ENCODE results near the gene PLXNA3.

Gene PLXNA3

DNA sequence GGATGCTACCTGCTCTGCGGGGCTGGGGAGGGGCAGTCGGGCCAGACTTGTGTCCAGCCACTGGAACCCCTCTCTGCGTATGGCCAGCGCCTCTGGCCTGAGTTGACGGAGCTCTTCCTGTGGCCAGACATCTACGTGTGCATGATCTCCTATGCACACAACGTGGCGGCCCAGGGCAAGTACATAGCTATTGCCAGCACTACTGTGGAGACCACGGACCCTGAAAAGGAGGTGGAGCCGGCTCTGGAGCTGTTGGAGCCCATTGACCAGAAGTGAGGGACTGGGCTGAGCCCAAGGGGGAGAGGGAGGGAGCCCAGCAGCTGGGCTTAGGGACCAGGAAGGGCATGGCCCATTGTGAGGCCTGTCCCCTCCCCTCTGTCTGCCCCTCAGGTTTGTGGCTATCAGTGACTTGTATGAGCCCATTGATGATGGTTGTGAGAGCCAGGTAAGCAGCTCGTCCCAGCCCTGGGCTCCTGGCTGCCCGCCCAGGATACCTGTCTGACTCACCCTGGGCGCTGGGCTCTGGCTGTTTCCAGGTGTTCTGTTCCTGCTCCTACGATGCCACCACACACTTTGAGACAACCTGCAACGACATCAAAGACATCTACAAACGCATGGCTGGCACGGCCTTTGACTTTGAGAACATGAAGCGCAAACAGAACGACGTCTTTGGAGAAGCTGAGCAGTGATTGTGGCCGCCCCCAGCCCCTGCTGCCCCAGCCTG lies 15.9 kb upstream of the PLXNA3 start:
- TF ChIP-seq, protein P1, sequence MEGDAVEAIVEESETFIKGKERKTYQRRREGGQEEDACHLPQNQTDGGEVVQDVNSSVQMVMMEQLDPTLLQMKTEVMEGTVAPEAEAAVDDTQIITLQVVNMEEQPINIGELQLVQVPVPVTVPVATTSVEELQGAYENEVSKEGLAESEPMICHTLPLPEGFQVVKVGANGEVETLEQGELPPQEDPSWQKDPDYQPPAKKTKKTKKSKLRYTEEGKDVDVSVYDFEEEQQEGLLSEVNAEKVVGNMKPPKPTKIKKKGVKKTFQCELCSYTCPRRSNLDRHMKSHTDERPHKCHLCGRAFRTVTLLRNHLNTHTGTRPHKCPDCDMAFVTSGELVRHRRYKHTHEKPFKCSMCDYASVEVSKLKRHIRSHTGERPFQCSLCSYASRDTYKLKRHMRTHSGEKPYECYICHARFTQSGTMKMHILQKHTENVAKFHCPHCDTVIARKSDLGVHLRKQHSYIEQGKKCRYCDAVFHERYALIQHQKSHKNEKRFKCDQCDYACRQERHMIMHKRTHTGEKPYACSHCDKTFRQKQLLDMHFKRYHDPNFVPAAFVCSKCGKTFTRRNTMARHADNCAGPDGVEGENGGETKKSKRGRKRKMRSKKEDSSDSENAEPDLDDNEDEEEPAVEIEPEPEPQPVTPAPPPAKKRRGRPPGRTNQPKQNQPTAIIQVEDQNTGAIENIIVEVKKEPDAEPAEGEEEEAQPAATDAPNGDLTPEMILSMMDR (IDR thresholded peaks at IDR 0.05), result no peak
- Histone ChIP-seq H3K4me1 (peaks cover 3% of the 10 kb centered on the region), H3K4me2 (ENCODE audit: low read length) (no peak overlapping the region), H3K27ac (no peak overlapping the region), H3K27me3 (ENCODE audit: control insufficient read depth, insufficient read depth, low read length) (no peaks in the 10 kb centered on the region), H3K9ac (no peak overlapping the region), H3K36me3 (ENCODE audit: control insufficient read depth, insufficient read depth, low read length) (no peaks in the 10 kb centered on the region), H3K4me3 (ENCODE audit: low read depth, low read length) (no peak overlapping the region), H2AFZ (no peak overlapping the region), H3K9me3 (ENCODE audit: control insufficient read depth, low read length) (no peaks in the 10 kb centered on the region), H3K79me2 (peaks cover 6% of the 10 kb centered on the region)

GRCh38 chrX:154443479-154443910 lies 14.6 kb upstream of the PLXNA3 start:
- H3K9ac ChIP-seq, result no peak overlapping the region
- H3K27me3 ChIP-seq (ENCODE audit: control insufficient read depth, insufficient read depth, low read length), result no peaks in the 10 kb centered on the region
- H3K79me2 ChIP-seq, result no peaks in the 10 kb centered on the region
- H2AFZ ChIP-seq, result peak overlapping the region; percentile 3
- TF ChIP-seq, protein P1 (IDR thresholded peaks at IDR 0.05), result no peak
- no peaks in the 10 kb centered on the region for H3K9me3 ChIP-seq (ENCODE audit: control insufficient read depth, low read length)
- H3K4me3 ChIP-seq (ENCODE audit: low read depth, low read length), result peak overlapping the region; percentile 49
- peak overlapping the region; percentile 52 for H3K27ac ChIP-seq
- peak overlapping the region; percentile 73 for H3K4me2 ChIP-seq (ENCODE audit: low read length)
- peaks cover 3% of the 10 kb centered on the region for H3K4me1 ChIP-seq
- H3K36me3 ChIP-seq (ENCODE audit: control insufficient read depth, insufficient read depth, low read length), result no peaks in the 10 kb centered on the region

DNA sequence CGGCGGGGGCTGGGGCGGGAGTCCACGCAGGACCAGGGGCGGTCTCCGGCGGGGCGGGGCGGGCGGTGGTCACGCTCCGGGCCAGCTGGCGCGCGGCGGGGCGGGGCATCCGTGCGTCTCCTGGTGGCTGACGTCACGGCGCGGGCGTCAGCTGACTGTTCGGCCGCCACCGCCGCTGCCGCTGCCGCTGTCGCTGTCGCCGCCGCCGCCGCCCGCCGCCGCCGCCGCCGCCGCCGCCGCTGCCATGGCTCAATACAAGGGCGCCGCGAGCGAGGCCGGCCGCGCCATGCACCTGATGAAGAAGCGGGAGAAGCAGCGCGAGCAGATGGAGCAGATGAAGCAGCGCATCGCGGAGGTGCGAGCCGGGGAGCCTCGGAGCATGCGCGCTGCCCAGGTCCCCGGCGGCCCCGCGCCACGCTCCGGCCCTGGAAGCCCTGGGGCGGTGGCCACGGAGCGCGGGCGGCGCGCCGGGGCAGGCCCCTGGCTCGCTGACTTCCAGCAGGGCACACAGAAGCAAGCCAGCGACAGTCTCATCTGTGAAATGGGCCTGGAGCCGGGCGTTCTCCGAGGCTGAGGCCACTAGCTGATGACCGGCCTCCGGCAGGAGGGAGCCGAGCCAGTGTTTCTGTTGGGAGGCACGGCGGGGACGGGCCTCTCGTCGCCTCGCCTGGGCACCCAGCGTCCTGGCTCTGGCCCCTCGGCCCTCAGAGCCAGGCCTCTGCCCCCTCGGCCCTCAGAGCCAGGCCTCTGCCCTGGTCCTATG lies 13.9 kb upstream of the PLXNA3 start, which contains the start of gene FAM50A:
TSS of gene FAM50A (plus strand) at position 150 of the 763 bp plus-strand sequence. CDS start at position 245, 95 bp downstream.
- Histone ChIP-seq H3K4me2 (ENCODE audit: low read length) (peak within 1 kb of the TSS; percentile 86), H2AFZ (peak within 1 kb of the TSS; percentile 46), H3K79me2 (no peaks in the 10 kb centered on the region), H3K36me3 (ENCODE audit: control insufficient read depth, insufficient read depth, low read length) (no peaks in the 10 kb centered on the region), H3K27ac (peak within 1 kb of the TSS; percentile 52), H3K4me1 (peaks cover 3% of the 10 kb centered on the region), H3K9me3 (ENCODE audit: control insufficient read depth, low read length) (no peaks in the 10 kb centered on the region), H3K4me3 (ENCODE audit: low read depth, low read length) (peak within 1 kb of the TSS; percentile 53), H3K27me3 (ENCODE audit: control insufficient read depth, insufficient read depth, low read length) (no peaks in the 10 kb centered on the region), H3K9ac (no peak within 1 kb of the TSS)
- TF ChIP-seq, protein P1 (IDR thresholded peaks at IDR 0.05), result no peak

GRCh38 chrX:154444755-154445246 lies 13.3 kb upstream of the PLXNA3 start:
- no peak overlapping the region for H3K27ac ChIP-seq
- peak overlapping the region; percentile 46 for H2AFZ ChIP-seq
- H3K4me1 ChIP-seq, result peaks cover 3% of the 10 kb centered on the region
- H3K4me3 ChIP-seq (ENCODE audit: low read depth, low read length), result peak overlapping the region; percentile 53
- no peaks in the 10 kb centered on the region for H3K9me3 ChIP-seq (ENCODE audit: control insufficient read depth, low read length)
- H3K4me2 ChIP-seq (ENCODE audit: low read length), result peak overlapping the region; percentile 86
- H3K9ac ChIP-seq, result no peak overlapping the region
- H3K79me2 ChIP-seq, result no peaks in the 10 kb centered on the region
- no peaks in the 10 kb centered on the region for H3K36me3 ChIP-seq (ENCODE audit: control insufficient read depth, insufficient read depth, low read length)
- TF ChIP-seq, protein P1 (IDR thresholded peaks at IDR 0.05), result no peak
- H3K27me3 ChIP-seq (ENCODE audit: control insufficient read depth, insufficient read depth, low read length), result no peaks in the 10 kb centered on the region
